Retina (tissue), 1 donor: Measurements from ENCODE around the gene HIBCH.

Experiments used
- DNase-seq: peaks from one replicate; pipeline ENCODE4 v3.0.0-alpha.2; 2016

The HIBCH gene

DNA sequence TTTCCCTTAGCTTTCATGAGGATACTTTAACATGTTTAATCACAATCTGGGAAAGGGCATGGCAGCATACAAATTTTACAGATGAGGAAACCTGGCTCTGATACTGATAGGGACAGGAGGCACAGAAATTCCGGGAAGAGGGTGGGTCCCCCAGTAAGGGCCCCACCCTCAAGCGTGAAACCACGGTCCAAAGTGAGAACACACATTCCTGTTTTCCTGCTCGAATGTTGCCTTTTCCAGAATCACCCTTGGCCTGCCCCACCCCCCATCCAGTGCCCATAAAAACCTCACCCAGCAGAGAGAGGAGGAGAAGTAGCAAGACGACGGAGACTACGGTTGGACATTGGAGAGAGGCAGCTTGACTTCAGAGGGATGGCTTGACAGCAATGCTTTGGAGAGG is 98.2 kb downstream of the HIBCH start:
- DNase-seq: no peak

DNA sequence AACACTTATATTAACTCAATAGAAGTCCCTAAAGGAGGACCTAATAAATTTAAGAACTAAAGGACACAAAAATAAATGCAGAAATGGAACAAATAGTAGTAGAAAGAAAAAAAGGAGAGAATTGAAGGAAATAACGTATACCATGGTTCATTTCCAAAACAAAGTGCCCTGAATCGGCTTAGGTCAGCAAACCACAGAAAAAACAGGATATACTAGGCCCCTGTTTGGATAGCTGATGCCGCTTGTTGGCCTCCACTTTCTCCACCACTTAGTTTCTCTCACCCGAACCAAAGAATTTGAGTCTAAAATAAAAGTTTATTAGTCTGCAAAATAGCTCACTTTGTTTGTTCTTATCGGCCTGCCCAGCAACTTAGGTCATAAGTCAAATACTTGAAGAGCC is 100.4 kb downstream of the HIBCH start:
- no peak for DNase-seq

DNA sequence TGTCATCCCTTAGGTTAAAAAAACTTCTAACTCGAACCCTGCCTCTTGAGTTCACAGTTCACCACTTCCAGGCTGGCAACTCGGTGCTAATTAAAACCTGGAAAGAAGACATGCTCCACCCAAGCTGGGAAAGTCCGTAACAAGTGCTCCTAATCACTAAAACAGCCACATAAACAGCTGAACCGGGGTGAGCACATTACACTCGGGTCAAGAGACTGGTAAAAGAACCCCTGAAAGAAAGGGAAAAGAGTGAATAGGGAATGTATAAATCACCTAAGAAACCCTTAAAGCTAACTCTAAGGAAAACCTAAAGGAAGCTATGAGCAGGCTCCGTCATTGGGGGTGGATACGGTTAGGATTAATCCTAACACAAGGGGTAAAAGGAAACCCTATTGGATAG is 102.0 kb downstream of the HIBCH start:
- DNase-seq: no peak

DNA sequence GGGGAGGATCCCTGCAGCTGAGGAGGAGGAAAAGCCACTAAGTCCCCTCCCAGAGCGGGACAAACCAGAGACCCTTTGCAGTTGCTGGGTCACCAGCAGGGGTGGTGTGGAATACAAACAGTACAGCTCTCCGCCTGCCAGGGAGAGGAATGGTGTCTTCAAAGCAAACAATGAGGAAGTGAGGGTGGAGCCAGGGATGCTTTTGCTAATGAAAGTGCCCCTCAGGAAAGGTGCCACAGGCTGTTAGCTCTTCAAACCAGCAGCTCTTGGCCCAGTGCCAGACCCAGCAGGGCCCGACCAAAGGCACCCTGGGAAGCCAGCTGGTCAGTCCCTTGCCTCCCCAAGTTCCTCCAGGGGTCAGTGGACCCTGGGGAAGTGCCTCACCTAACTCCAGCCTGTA is 102.8 kb downstream of the HIBCH start:
- DNase-seq: no peak

DNA sequence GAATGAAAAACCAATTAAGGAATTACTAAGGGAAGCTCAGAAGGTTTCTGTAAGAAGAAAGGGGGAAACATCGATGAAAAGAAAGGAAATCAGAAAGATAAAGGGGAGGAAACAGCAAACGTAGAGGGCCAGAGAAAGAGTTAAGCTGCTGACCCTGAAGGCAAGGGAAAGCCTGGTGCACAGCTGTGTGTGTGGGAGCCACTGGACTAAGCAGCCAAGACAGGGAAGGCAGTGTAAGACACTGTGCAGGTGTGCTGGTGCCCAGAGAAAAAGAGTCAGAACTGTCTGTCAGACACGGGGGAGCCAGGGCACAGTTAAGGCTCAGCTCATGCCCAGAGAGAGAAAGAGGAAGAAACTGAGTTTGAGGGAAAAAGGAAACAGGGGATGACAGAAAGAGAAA is 104.0 kb downstream of the HIBCH start:
- no peak for DNase-seq

DNA sequence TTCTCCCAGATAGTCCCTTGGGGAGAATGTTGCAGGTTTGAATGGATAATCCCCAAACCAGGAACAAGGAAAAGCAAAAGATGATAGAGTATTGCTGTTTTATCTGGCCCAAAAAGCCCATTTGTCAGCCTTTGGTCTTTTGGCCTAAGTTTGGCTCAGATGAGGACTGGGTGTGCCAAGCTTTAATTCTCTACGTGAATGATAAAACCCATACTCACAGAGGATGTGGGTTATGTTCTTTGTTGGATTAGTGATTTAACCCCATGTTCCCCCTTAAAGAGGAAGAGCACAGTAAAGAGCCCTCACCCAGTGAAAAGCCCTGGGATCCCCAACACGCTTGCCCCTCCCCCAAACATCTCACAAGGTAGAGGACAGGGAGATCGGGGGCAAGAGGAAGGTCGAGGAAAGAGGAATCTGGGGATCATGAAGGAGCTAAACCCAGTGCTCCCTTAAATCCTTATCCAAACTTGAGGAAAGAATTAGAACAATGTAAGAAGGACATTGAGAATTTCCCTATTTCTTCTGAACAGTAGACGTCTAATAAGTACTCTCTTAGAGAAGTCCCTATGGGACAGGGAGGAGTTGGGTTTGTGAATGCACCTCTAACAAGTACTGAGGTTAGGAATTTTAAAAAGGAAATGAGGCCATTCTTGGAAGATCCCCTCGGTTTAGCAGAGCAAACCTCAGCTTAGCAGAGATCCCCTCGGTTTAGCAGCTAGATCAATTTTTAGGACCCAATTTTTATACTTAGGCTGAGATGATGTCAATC is 105.0 kb downstream of the HIBCH start:
- no peak for DNase-seq

DNA sequence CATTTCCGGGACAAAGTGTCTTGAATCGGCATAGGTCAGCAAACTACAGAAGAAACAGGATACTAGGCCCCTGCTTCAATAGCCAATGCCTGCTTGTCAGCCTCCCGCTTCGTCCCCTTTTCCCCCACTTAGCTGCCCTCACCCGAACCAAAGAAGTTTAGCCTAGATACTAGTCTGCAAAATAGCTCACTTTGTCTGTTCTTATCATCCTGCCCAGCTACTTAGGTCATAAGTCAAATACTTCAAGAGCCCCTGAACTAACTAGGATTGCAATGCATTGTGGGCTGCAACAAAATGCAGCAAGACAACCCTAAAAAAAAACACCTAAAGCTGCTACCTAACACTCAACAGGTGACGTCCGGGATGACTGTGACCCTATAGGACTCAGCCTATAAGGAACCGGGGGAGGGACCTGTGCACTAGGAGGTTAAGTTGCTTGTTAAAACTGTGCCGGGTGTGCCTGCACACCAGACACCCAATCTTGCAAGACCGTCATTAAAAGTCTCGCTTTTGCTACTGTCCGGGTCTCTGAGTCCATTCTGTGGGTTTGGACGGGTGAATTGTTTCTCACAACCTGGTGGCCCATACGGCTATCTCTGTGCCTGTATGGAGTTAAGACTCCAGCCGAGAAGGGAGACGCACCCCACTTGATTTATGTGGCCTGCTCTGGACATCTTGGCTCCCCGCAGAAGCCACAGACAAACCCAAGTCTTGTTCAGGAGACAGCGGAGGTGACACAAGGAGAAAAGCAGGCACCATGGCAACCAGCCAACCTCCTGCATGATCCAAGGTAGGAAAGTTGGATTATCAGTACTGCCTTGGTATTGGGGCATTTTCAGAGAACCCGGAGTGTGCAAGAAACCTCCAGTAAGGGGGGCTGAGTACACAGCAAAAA is 105.9 kb downstream of the HIBCH start:
- DNase-seq: no peak

DNA sequence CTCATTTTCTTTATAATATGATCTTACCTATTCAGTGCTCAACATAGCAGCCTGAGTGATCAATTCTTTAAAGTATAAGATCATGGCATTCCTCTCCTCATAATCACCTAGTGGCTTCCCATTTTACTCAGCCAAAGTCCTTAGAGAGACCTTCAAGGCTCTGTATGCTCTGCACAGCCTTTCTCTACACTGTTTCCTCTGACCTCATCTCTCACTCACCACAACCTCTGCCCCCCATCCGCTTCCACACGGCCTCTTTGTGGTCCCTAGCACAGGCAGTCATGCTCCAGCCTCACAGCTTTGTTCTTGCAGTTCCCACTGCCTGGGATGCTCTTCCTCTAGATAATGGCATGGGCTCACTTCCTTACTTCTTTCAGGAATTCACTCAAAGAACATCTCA is 109.2 kb downstream of the HIBCH start:
- no peak for DNase-seq

DNA sequence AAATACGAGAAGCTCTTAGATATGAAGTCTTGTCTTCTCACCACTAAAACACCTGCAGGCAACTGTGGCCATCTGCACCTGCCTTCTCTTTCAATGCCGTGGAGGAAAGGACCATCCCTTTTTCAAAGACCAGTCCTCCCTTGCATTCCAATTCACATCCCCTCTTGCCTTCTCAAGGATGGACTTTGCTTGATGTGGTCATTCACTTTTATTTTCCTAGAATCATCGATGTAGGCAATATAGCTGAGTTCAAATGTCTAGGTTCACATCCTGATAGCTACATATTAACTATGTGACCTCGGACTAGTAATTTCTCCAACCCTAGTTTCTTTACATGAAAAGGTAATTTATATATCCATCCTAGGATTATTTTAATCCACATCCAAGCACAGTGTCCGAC is 110.1 kb downstream of the HIBCH start:
- DNase-seq: no peak

DNA sequence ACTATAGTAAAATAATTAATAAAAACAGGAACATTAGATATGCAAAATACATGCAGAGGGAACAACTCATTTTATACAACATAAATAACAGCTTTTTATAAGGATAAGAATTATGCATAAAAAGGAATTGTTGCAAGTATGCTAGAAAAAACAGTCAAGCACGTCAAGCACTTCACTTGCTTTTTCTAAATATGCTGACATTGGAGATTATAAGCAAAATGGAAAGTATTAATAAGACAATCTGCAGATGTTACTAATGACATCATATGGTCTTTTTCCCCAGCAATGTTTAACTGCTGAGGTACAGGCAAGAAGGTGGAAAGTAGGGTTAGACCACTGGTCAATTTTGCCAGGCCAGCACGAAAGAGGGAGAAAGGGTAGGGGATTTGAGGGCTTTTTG is 111.7 kb downstream of the HIBCH start:
- DNase-seq: no peak

DNA sequence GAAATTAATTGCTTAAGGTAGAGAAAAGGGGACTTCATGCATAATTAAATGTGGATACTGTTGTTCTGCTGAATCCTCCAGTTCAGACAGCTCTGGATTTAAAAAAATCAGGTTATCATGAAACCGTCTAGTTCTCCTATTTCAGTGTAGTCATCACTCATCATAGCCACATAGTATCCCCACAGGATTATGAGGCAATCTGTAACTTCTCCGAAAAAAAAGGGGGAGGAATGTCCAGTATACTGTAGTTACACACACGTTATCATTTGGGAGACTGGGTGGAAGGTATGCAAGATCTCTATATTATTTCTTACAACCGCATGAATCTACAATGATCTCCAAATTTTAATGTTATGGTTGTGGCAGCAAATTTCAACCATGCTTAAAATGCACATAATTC is 114.0 kb downstream of the HIBCH start:
- no peak for DNase-seq

DNA sequence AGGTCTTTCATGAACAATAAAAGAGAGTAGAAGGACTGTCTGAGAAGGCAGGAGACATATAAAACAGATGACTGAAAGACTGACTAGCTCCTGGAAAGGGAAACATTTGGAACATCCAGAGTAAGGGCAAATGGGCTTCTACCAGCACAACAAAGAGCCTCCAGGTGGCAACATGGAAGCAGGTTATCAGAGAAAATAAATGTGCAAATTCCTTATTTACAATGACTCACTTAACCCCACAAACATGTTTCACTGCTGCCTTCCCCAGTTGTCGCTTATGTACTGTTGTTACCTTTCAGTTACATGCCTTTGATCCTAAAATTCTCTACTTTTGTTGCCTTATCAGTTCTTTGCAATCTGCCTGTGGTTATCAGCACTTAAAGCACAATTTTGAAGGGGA is 117.0 kb downstream of the HIBCH start:
- DNase-seq: no peak

DNA sequence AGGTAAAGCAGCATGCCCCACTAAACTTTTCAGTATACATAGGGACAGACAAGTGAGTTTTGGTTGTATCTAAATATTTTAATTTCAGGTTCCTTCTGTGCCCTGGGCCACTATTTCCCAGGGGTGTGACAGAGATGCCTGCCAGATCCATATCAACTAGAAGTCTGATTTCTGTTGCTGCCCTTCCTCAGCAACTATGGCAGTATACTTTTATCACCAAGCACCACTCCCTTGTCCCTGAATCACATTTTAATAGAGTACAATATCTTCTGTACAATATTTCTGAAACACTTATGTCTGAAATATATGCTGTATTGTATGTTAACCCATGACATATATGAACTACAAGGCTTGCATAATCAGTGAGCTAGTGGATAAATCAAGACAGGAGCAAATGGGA is 117.6 kb downstream of the HIBCH start:
- no peak for DNase-seq

DNA sequence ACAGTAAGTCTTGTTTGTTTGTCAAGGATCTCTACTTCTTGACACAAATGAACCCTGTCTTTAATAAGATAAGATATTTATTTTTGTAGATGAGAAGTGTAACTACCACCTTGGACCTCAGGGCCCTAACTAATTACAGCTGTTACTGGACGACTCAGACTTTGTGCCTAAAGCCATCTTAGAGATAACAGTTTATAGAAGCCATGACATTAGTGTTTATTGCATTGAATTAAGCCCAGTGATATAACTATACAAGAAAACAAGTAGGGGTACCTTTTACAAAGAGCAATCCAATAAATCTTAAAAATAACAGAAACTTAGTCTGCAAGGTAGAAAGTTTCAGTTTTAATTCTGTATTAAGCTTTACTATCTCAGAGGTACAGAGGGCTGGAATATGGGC is 119.0 kb downstream of the HIBCH start:
- no peak for DNase-seq

DNA sequence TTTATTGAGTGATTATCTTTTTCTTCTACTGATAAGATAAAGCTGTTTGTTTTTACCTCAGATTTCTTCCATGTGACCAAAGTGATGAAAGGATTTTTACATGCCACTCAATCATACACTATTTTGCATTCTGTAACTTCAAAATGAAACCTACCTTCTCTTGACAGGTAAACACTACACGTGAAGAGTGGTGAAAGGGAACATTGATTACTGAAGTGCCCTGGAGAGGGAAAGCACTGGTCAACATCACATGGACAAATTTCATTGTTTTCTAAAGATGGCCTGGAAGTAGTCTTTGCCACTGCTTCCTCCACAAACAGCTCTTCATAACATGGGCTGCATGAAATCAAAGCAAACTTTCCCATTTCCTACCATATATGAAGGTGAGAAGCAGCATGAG is 120.1 kb downstream of the HIBCH start:
- no peak for DNase-seq

DNA sequence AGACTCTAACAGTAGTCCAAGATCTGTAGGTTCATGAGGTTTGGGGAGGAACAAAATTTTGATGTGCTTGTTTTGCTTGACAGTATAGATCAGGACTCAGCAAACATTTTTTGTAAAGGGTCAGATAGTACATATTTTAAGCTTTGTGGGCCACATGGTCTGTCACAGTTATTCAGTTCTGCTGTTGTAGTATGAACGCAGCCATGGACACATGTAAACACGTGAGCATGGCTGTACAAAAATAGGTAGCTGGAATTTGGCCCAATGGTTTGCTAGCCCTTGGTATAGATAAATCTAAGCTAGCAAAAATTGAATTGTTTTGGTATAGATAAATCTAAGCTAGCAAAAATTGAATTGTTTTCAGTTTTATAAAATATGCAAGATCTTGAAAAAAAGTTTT is 120.5 kb downstream of the HIBCH start:
- no peak for DNase-seq

DNA sequence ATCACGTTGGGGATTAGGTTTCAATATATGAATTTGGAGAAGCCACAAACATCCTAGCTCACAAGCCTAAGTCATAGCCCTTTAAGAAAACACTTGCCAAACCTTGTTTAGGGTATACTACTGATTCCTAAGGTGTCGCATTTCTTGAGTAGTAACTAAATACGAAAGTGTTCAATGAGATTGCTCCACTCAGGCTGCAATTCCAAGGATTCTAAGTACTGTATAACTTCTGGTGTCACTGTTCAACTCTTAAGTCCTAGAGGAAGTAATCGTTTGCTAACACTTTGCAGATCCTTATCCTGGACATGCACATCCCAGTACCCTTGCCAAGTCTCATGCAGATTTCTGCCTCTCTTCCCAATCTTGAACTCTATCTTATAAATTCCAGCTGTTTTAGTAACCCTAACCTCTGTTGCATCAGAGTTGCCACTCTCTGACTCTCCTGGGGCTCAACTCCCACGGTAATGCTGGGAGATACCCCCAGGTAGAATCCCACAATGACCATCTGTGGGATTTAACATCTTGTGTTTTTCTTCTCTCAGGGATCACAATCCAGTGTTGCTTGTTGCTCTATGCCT is 122.4 kb downstream of the HIBCH start:
- DNase-seq: no peak

DNA sequence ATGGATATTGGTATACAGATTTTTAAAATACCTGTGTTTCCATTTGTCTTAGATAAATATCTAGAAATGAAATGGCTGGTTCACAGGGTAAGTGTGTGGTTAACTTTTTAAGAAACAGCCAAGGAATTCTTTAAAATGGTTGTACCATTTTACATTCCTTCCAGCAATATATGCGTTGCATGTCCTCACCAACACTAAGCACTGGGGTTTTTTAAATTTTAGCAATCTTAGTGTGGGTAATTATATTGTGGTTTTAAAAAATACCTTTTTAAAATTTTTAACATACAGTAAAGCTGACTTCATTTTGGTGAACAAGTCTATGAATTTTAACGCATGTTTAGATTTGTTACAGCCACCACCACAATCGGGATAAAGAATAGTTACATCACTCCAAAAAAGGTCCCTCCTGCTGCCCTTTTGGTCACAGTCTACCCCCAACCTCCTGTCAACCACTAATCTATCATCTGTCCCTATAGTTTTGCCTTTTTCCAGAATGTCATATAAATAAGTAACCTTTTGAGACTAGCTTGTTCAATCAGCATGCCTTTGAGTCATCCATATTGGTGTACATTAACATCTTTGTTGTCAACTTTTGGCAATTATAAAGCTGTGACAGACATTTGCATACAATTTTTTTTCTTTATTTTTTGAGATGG is 129.0 kb downstream of the HIBCH start:
- DNase-seq: no peak

DNA sequence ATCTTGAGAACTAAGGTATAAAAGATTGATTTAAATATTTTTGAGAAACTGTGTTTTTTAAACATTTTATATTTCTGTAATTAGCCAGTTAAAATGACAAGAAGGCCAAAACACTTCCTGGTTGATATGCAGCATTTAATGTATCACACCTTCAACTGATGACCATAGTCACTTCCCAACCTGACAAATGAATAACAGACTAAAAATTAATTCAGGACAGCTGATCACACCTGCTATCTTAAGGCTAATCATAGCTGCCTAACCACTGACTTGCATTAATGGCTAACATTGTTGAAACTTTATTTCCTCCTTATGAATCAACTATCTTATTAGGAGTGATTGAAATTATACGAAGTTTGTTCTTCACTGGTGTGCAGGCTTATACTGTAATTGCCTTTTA is 131.3 kb downstream of the HIBCH start:
- DNase-seq: no peak

DNA sequence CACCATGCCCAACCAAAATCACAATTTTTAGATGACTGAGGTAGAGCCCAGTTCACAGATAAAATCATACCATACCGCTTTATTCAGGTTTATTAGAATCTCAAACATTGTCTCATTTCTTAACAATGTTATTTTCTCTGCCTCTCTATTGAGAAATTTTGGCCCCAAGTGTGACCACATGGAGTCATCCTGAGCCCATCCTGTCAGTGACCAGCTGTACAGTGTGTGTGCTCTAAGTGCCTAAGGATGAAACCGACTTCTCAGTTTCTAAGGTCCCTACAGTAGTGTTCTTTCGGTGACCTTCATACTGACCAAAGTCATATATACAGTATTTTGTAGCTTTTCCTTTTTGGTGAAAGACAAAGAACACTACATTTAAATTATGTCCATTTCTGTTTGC is 133.4 kb downstream of the HIBCH start:
- DNase-seq: no peak

DNA sequence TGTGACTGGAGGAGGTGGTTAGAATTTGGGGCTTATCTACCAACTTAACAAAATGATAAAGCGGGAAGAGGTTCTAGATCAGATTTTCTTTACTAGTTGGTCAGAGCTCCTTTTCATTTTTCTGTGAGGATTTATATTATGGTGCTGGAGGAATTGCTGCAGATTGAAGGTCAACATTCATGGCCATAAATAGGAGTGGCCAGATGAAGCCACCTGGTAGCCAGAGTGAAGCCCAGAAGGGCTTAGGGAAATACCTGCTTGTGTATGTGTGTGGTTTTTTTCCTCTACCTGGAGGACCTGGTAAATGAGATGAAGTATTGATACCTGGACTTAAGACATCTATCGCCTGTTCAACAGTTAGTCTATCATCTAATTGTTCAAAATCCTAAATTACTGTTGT is 134.2 kb downstream of the HIBCH start:
- no peak for DNase-seq

DNA sequence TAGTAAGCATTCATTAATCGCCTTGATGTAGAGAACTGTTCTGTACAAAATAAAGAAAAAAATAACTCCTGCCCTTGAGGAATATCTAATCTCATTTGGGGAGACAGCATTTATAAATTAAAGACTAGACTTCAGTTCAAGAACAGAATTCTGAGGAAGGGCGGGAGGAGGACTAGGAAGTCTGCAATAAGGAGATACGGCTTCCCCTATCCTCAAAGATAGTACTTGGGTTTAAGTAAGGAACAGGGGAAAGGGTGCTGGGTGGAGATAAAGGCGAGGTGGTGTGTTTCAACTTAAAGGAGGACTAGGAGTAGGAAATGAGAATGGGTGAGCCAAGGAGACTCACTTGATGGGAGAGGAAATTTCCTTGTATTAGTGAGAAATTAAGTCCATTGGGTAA is 135.2 kb downstream of the HIBCH start:
- DNase-seq: no peak

DNA sequence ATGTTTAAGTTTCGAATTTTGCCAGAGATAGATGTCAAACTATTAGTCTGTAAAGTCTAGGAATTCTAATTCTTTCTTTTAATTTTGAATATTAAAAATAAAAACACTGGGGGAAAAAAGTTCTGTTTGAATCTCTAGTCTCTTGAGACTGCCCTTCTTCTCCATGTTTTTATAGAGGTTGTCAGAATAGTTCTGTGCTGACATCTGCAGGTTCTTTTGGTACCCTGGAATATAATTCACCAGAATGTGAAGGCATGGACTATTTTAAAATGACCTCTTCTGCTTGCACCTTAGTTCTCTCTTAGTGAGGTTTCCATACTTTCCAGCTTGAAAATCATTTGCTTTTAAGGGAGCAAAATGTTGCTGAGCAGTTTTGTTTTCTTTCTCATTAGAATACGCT is 136.1 kb downstream of the HIBCH start:
- no peak for DNase-seq
